ENCODE results near the gene SLC43A2.
A peak's percentile ranks its signal among the peaks of the same experiment; 100 is the strongest.
"Not testable (repeated sequence)": the region's sequence is repeated elsewhere in the genome, so short reads cannot be mapped to it uniquely, and the experiment has no call there.

SLC43A2 gene

DNA sequence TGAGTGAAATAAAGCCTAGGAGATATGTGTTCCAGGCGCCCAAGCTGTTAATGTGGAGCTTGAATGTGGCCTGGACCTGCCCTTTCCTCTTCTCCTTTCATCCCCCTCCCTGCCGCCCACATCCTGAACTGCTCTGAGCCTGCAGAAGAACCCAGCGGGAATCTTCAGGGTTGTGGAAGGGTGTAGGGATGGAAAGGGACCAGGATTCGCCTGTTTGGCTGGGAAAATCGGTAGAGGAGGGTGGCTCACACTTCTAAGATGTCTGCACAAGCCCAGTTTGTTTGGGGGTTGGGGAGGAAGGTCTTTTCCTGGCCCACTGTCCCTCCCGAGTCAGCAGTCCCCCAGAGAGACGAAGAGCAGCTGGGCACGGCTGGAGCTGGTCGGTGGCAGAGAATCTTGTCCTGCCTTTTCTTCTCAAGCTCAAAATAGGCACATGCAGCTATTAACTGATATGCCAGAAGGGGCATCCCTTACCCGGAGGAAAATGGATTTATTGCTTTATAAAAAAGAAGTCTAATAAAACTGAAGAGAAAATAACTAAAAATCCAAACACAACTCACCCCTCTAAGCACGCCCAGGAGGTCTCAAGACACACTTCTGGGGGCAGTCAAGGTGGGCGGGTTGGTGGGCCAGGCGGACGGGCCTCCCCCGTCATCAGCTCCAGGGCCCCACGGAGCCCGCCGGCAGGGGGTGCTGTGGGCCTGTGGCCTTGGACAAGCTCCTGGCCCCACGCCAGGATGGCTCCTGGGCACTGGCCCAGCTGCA lies 54.5 kb downstream of the SLC43A2 start:
- DNase-seq (ENCODE audit: low spot score), result peak; percentile 93
- TF ChIP-seq, protein P1, sequence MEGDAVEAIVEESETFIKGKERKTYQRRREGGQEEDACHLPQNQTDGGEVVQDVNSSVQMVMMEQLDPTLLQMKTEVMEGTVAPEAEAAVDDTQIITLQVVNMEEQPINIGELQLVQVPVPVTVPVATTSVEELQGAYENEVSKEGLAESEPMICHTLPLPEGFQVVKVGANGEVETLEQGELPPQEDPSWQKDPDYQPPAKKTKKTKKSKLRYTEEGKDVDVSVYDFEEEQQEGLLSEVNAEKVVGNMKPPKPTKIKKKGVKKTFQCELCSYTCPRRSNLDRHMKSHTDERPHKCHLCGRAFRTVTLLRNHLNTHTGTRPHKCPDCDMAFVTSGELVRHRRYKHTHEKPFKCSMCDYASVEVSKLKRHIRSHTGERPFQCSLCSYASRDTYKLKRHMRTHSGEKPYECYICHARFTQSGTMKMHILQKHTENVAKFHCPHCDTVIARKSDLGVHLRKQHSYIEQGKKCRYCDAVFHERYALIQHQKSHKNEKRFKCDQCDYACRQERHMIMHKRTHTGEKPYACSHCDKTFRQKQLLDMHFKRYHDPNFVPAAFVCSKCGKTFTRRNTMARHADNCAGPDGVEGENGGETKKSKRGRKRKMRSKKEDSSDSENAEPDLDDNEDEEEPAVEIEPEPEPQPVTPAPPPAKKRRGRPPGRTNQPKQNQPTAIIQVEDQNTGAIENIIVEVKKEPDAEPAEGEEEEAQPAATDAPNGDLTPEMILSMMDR (IDR thresholded peaks at IDR 0.05; ENCODE audit: extremely low read depth, missing control alignments), result peak; percentile 90

DNA sequence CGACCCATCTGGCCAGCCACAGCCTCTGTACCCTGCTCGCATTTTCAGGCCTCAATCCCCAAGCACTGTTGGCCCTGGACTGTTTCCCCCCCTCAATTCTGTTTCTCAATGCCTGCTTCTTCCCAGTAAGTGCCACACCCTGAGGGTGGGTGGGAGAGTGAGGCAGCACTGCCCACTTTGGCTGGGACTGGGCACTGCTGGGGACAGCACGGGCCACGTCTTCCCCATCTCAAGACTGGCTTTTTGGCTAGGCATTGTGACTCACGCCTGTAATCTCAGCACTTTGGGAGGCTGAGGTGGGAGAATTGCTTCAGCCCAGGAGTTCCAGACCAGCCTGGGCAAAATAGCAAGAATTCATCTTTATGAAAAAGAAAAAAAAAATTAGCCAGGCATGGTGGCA lies 56.0 kb downstream of the SLC43A2 start:
- not testable (repeated sequence) for DNase-seq (ENCODE audit: low spot score)

GRCh38 chr17:1571341-1571704 lies 57.3 kb downstream of the SLC43A2 start:
- DNase-seq (ENCODE audit: low spot score), result no peak
- TF ChIP-seq, protein P1 (IDR thresholded peaks at IDR 0.05; ENCODE audit: extremely low read depth, missing control alignments), result no peak

DNA sequence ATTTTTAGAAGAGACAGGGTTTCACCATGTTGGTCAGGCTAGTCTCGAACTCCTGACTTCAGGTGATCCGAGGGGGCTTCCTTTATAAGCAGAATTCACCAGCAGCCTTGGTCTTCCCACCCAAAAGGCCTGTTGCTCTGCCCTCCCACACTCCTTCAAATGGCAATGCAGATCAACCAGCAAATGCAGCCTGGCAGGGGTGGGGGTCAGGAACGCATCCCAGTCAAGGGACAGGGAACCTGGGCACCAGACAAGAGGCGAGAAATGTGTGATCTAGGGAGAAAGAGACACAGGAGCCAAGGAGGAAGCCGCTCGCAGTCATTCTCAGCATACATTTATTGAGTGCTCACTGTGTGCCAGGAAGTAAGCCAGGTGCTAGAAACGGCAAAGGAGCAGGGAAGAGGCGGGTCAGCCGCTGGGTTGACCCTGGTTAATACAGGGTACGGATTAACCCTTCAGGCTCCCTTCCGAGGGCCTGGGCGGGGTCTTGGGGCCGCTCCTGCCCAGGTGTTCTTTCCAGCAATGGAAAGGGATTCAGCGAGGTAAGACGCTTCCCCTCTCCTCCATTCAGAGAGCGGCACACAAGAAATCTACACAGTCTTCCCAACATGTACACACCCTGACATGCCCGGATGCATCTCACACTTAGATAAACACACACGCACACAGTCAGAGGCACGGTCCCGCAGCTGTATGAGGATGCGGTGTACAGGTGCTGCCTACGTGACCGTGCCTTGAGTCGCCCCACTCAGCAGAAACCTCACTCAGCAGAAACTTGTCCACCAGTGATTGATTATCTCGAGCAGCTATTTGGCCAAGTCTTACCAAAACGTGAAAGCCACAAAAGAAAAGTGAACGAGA lies 59.5 kb downstream of the SLC43A2 start:
- TF ChIP-seq, protein P1 (IDR thresholded peaks at IDR 0.05; ENCODE audit: extremely low read depth, missing control alignments), result no peak

DNA sequence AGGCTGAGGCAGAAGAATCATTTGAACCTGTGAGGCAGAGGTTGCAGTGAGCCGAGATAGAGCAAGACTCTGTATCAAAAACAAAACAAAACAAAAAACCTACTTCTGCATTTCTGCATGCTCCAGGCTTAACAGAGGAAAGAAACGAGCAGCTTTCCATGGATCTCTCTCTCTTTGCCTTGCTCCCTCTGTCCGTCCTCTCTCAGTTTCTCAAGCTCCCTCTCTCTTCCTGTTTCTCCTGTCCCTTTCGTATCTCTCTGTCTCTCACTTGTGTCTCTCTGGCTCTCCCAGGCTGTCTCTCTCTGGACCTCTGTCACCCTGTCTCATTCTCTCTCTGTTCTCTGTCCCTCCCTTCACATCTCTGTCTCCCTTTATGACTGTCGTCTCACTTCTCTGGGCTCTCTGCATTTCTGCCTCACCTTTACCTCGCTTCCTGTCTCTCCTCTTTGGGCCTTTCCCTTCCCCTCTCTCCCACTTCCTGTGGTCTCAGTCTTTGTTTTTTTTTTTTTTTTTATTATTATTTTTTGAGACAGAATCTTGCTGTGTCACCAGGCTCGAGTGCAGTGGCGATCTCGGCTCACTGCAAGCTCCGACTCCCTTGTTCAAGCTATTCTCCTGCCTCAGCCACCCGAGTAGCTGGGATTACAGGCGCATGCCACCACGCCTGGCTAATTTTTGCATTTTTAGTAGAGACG lies 62.0 kb downstream of the SLC43A2 start:
- DNase-seq (ENCODE audit: low spot score), result peak; percentile 72
- TF ChIP-seq, protein P1 (IDR thresholded peaks at IDR 0.05; ENCODE audit: extremely low read depth, missing control alignments), result no peak

More for the DNA sequence above, 59.5 kb downstream of the SLC43A2 start:
- DNase-seq (ENCODE audit: low spot score), result no peak

DNA sequence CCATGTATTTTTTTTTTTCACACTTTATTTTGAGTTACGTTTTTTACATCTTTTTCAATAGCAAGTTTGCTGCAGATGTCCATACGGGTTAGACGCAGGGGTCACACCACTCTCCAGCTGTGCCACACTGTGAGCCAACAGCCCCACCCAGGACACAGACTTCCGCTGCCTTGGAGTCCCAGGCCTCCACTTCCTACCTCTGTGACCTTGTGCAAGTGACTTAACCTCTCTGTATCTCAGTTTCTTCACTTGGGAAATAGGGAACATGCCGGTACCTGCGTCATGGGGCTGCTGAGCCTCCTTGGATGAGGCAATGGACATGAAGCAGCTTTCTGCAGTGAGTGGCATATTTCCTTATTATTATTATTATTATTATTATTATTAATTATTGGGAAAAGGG lies 62.8 kb downstream of the SLC43A2 start:
- no peak for DNase-seq (ENCODE audit: low spot score)
- TF ChIP-seq, protein P1 (IDR thresholded peaks at IDR 0.05; ENCODE audit: extremely low read depth, missing control alignments), result no peak

GRCh38 chr17:1563786-1564613 lies 64.6 kb downstream of the SLC43A2 start:
- TF ChIP-seq, protein P1 (IDR thresholded peaks at IDR 0.05; ENCODE audit: extremely low read depth, missing control alignments), result no peak
- DNase-seq (ENCODE audit: low spot score), result no peak

DNA sequence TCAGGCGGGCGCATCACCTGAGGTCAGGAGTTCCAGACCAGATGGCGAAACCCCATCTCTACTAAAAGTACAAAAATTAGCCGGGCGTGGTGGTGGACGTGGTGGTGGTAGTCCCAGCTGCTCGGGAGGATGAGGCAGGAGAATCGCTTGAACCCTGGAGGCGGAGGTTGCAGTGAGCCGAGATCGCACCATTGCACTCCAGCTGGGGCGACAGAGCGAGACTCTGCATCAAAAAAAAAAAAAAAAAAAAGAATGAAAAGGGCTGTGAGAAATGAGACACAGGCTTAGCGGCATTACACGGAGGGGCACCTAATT lies 65.2 kb downstream of the SLC43A2 start:
- not testable (repeated sequence) for DNase-seq (ENCODE audit: low spot score)

All from GM20000 (cell line).